Stimulated activated CD4-positive, alpha-beta T cell treated with anti-CD3 and anti-CD28 coated beads, TNF-alpha, amount 100 ng/mL, for 24 hours (primary cell): ENCODE results near the gene TBL1XR1.

Experiments used
- DNase-seq, 3 experiments: peaks; one replicate each; pipeline ENCODE4 v3.0.0-alpha.2; 2020; ENCODE audit warnings: low read depth in 3 of 3

The TBL1XR1 gene

GRCh38 chr3:177109688-177110330, 87.5 kb downstream of the TBL1XR1 start:
- no peak for DNase-seq

DNA sequence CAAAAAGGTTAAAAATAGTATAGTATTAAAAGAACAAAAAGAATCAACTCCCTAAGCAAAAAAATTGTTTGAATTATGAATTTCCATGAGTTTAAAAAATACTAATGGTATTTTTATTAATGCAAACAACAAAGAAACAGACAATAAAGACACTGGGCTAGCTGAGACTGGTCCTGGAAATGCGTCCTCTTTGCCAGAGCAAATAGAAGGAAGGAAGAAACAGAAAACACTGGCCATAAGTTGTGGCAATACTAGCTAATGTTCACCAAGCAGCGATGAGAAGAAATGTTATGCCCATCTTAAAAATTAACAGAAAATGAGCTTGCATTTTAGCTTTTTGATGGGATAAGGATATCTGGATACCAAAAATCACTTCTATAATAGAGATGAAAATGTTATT, 88.6 kb downstream of the TBL1XR1 start:
- no peak for DNase-seq

DNA sequence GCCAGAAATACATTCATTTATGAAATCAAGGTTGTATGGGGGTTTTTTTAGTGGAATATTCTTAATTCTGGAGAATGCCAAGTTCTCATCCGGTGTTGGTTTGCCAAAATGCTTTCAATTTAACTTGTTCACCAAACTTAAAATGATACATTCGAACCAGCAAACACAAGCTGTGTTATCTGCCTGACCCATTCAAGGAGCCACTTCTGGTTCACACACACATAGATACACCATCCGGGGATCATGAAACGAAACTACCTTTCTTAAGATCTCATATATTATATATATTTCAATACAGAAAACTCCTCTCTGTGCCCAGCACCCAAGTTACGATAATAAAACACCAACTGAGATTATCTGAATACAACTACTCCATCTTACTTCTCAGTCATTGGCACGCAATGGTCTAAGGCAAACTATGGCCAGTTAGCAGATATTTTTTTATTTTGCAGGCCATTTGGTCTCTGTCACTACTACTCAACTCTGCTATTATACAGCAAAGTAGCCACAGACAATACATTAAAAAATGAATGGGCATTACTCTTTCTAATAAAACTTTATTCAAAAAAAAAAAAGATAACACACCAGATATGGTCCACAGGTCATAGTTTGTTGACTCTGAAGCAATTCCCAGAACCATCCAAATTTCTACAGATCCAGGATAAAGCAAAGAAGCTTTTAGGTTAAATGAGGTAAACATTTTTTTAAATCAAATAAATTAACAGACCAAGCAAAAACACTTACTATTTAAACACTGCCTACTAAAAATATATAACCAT, 89.6 kb downstream of the TBL1XR1 start:
- DNase-seq, result no peak

DNA sequence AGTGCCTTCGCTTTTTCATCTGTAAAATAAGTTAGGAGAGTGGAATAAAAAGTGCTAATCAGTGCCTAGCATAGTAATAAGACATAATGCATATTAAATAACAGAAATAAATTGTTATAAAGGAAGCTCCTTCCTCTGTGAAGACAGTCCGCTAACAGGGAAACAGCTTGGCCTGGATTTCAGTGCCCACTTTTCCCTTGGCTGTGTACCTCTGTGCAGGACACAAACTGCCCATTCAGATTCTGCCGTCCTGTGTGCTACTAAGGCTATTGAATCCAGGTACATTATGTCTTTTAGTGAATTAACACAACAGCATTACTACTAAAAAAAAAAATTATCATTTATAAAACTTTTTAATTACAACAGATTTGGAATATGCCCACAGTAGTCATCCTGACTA, 90.7 kb downstream of the TBL1XR1 start:
- no peak for DNase-seq

- DNase-seq, result no peak
Observed at GRCh38 chr3:177106184-177106583, 91.1 kb downstream of the TBL1XR1 start.

DNA sequence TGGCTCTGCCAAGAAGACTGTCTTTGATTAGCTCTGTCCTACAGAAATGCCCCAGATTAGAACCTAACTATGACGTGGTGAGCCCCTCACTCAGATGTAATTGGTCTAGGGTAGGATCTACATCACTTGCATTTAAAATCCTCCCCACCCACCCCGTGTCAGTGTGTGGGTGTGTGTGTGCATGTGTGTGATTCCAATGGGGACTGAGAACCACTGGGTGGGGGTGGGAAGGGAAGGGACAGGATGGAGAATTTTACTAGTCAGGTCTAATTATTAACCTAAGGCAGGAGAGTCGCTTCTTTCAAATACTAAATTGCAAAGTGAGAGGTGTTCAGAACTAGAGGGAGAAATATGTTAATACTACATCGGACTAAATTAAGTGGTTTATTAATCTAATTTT, 91.7 kb downstream of the TBL1XR1 start:
- no peak for DNase-seq

DNA sequence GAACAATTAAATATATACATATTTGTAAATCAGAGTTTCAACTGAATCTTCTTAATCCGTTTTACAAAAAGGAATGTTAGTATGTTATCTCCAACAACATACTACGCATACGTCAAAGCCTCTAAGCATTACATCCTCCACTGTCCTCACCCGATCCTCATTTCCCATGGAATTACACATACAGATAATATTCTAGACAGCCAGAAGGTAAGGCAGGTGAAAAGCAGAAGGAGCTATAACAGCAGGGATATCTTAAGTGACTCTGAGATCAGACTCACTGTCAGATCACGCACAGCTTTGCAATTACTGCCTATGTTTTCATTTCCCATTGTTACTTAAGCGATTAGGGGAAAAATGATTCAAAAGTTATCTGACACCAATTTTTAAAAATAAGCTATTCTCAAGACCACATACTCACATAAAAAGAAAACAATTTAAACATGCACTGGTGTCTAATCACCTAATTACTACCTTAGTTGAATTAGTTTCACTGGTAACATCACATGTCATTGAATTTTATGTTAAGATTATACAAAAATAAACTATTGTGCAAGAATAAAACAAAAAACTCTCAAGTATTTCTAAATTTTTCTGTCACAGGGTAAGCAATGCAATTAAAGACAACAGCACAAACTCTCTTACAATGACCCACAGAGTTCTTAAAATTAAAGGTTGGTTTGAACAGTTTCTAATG, 92.8 kb downstream of the TBL1XR1 start:
- no peak for DNase-seq

GRCh38 chr3:177102553-177102952, 94.7 kb downstream of the TBL1XR1 start:
- no peak for DNase-seq

DNA sequence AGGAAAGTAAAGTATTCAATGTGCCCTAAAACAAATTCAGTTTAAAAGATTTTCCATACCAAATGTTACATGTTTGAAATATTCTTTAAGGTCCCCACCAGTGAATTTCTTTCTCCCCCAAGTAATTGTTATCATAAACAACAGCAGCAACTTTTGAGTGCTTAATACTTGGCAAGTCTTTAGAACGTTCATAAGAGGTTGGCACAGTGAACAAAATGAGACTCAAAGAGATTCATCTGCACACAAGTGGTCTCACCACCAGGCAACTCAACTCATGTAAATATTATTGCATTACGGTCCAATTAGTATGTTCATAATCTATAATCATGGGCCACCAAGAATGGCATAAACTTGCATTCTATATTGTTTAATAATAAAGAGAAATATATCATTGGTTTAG, 98.7 kb downstream of the TBL1XR1 start:
- no peak for DNase-seq

- no peak for DNase-seq
Observed at GRCh38 chr3:177096615-177097014, 100.7 kb downstream of the TBL1XR1 start.

GRCh38 chr3:177093966-177094365, 103.3 kb downstream of the TBL1XR1 start:
- DNase-seq, result no peak

GRCh38 chr3:177089901-177090300, 107.4 kb downstream of the TBL1XR1 start:
- no peak for DNase-seq

DNA sequence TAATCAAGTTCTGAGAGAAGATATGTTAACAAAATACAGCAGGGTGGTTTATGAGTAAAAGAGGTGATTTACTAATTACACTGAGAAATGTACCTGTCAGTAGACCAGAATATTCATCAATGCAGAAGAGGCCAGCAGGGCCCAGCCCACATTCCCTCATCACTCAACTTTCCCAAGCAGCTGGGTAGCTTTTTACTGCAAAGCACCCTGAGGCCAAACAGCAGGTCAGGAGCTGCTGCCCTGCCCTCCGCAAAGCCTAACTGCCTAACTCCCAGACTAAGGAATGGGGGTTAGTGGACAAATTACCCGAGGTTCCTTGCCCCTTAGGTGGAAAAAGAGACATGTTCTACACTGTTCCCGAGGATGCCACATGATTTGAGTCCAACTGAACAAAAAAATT, 108.2 kb downstream of the TBL1XR1 start:
- no peak for DNase-seq

GRCh38 chr3:177085794-177086193, 111.5 kb downstream of the TBL1XR1 start:
- DNase-seq, result no peak

GRCh38 chr3:177084616-177085015, 112.7 kb downstream of the TBL1XR1 start:
- no peak for DNase-seq

- DNase-seq, result no peak
Observed at GRCh38 chr3:177080122-177080521, 117.2 kb downstream of the TBL1XR1 start.

GRCh38 chr3:177079684-177080083, 117.6 kb downstream of the TBL1XR1 start:
- no peak for DNase-seq

DNA sequence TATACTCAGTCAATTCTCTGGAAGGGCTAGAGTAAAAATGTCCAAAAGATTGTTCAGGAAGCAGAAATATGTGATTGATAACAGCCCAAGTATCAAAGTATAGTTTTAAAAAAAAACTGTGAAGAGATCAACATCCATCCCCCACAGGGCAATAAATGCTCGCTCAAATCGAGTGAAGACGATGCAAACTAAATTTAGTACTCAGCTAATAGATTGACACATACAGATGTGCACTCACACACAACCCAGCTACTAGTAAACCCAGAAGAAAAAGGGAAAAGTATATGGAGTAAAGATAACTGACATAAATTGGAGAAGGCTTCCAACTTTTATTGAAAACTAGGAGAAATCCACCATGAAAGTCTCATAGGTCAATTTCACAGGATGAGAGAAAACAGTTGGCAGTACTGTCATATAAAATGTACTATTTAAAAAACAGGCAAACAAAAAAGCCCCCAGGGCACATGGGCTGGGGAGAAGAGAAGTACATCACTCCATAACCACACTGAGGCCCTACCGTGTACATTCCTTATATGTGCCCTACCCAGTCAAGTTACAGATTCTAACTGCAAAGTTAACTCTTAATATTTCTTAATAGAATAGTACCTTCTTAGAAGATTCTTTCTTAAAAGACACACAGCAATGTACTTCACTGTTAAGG, 125.7 kb downstream of the TBL1XR1 start:
- DNase-seq, result no peak

GRCh38 chr3:177069514-177070329, 127.6 kb downstream of the TBL1XR1 start:
- DNase-seq, result no peak

DNA sequence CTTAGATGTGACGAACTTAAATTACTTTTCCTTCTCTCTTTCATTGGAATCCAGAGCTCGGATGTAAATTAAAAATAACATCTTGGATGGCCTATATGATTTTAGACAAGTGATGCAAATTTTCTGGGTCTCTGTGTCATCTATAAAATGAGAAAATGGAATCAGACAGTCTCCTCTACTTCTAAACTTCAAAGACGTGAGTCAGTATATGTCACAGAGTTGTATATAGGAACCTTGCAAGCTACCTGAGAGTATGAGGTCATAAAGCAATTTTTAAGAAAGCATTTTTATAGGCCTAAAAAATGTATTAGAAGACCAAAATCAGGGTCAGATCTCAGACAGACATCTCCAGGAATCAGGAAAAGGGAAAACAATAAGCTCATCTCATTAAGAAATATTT, 128.3 kb downstream of the TBL1XR1 start:
- no peak for DNase-seq

DNA sequence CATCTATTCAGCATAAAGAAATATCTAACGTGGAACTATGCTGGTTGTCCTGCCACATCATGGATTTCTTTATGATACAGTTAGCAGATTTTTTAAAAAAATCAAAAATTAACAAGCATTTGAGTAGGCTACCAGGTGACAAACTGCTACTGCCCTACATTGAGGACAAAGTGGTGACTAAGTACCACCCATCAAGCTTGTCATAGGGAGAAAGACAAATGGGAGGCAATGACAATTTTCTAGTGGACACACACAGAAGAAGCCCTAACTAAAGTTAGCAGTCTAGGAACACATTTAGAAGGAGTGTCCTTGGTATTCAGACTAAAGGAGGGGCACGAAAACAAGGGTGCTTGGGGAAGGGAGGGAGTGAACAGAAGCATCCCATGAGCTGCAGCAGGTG, 131.2 kb downstream of the TBL1XR1 start:
- no peak for DNase-seq
